Activated CD8-positive, alpha-beta memory T cell treated with anti-CD3 and anti-CD28 coated beads for 4 hours (primary cell): ENCODE measurements around the gene CADPS.

Experiments used
- DNase-seq, 2 donors: peaks; one replicate each; pipeline ENCODE4 v3.0.0-alpha.2; 2020; ENCODE audit warnings: low read depth in 2 of 2

The CADPS gene

GRCh38 chr3:62636235-62636826 is 238.9 kb downstream of the CADPS start:
- DNase-seq: no peak

GRCh38 chr3:62632510-62633294 is 242.5 kb downstream of the CADPS start:
- no peak for DNase-seq

GRCh38 chr3:62631488-62631887 is 243.7 kb downstream of the CADPS start:
- no peak for DNase-seq

- DNase-seq: no peak
These were observed 244.6 kb downstream of the CADPS start for GRCh38 chr3:62630664-62631063.

GRCh38 chr3:62625268-62625667 is 249.9 kb downstream of the CADPS start:
- DNase-seq: no peak

- no peak for DNase-seq
These were observed 251.0 kb downstream of the CADPS start for GRCh38 chr3:62624185-62624584.

- DNase-seq: no peak
These were observed 252.6 kb downstream of the CADPS start for GRCh38 chr3:62622553-62623174.

GRCh38 chr3:62621925-62622324 is 253.3 kb downstream of the CADPS start:
- no peak for DNase-seq

- no peak for DNase-seq
These were observed 254.0 kb downstream of the CADPS start for GRCh38 chr3:62621176-62621575.

GRCh38 chr3:62615258-62615849 is 259.9 kb downstream of the CADPS start:
- no peak for DNase-seq

GRCh38 chr3:62614527-62614926 is 260.7 kb downstream of the CADPS start:
- no peak for DNase-seq

GRCh38 chr3:62611541-62612240 is 263.5 kb downstream of the CADPS start:
- DNase-seq: no peak

- no peak for DNase-seq
These were observed 267.8 kb downstream of the CADPS start for GRCh38 chr3:62607287-62608029.

- DNase-seq: no peak
These were observed 269.7 kb downstream of the CADPS start for GRCh38 chr3:62605413-62606068.

GRCh38 chr3:62604751-62605351 is 270.4 kb downstream of the CADPS start:
- DNase-seq: no peak

GRCh38 chr3:62604298-62604697 is 270.9 kb downstream of the CADPS start:
- no peak for DNase-seq

- no peak for DNase-seq
These were observed 272.2 kb downstream of the CADPS start for GRCh38 chr3:62602987-62603386.

GRCh38 chr3:62602129-62602770 is 273.0 kb downstream of the CADPS start:
- DNase-seq: no peak

GRCh38 chr3:62601238-62602070 is 273.8 kb downstream of the CADPS start:
- DNase-seq: no peak
